HG03039 (cell line): ENCODE data around the gene VEZT.

ENCODE experiments used
- ATAC-seq: cut with Tn5 transposase; IDR thresholded peaks from one replicate; pipeline ENCODE4 v1.9.1; 2021; ENCODE audit warnings: mild to moderate bottlenecking, moderate library complexity; ENCODE audit not compliant: unreplicated experiment

Gene VEZT

GRCh38 chr12:95248604-95249360, 31.2 kb downstream of the VEZT start:
- no peak for ATAC-seq

GRCh38 chr12:95253386-95253785, 35.8 kb downstream of the VEZT start:
- no peak for ATAC-seq

GRCh38 chr12:95257541-95257940, 39.9 kb downstream of the VEZT start:
- no peak for ATAC-seq

GRCh38 chr12:95258151-95258550, 40.5 kb downstream of the VEZT start:
- no peak for ATAC-seq

- no peak for ATAC-seq
These were observed 41.2 kb downstream of the VEZT start for GRCh38 chr12:95258803-95259202.

GRCh38 chr12:95259368-95259767, 41.8 kb downstream of the VEZT start:
- ATAC-seq, result no peak

- no peak for ATAC-seq
These were observed 43.5 kb downstream of the VEZT start for GRCh38 chr12:95261109-95261508.

- no peak for ATAC-seq
These were observed 45.2 kb downstream of the VEZT start for GRCh38 chr12:95262808-95263207.

GRCh38 chr12:95265765-95266164, 48.2 kb downstream of the VEZT start:
- ATAC-seq, result no peak

GRCh38 chr12:95266254-95266653, 48.6 kb downstream of the VEZT start:
- no peak for ATAC-seq

- ATAC-seq, result no peak
These were observed 52.3 kb downstream of the VEZT start for GRCh38 chr12:95269892-95270291.

GRCh38 chr12:95271465-95271864, 53.9 kb downstream of the VEZT start:
- ATAC-seq, result no peak

GRCh38 chr12:95277139-95277538, 59.5 kb downstream of the VEZT start:
- ATAC-seq, result no peak

GRCh38 chr12:95279856-95280255, 62.2 kb downstream of the VEZT start:
- no peak for ATAC-seq

GRCh38 chr12:95282266-95282665, 64.7 kb downstream of the VEZT start:
- no peak for ATAC-seq

GRCh38 chr12:95283371-95283770, 65.8 kb downstream of the VEZT start:
- ATAC-seq, result no peak

GRCh38 chr12:95286713-95287112, 69.1 kb downstream of the VEZT start:
- no peak for ATAC-seq

GRCh38 chr12:95291501-95291900, 73.9 kb downstream of the VEZT start:
- no peak for ATAC-seq

GRCh38 chr12:95298916-95299315, 81.3 kb downstream of the VEZT start:
- ATAC-seq, result no peak

- no peak for ATAC-seq
These were observed 82.7 kb downstream of the VEZT start for GRCh38 chr12:95300286-95300685.

- ATAC-seq, result no peak
These were observed 85.9 kb downstream of the VEZT start for GRCh38 chr12:95303476-95303875.

- no peak for ATAC-seq
These were observed 87.1 kb downstream of the VEZT start for GRCh38 chr12:95304673-95305198.

- no peak for ATAC-seq
These were observed 95.0 kb downstream of the VEZT start for GRCh38 chr12:95312656-95313055.
